ENCODE results near the gene SLC37A3.
A peak's percentile ranks its signal among the peaks of the same experiment; 100 is the strongest.
"Not testable (repeated sequence)": the region's sequence is repeated elsewhere in the genome, so short reads cannot be mapped to it uniquely, and the experiment has no call there.

The SLC37A3 gene

DNA sequence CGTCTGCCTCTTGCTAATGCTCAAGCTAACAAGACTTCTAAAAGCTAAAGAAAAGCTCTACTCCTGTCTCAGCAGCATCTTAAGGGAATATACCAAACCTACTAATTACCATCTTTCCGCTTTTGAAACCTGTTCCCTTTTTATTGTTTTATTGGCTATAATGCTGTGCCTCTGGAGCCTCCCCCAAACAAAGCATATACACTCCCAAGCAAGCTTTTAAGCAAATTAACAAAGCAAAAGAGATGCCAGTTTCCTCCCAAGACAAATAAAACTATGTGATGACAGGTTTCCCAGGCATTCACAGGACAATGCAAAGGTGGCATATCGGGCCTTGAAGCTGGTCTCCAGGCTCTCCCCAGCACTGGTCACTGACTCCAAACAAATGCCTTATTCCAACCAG lies 52.9 kb downstream of the SLC37A3 start:
- no peak for DNase-seq

DNA sequence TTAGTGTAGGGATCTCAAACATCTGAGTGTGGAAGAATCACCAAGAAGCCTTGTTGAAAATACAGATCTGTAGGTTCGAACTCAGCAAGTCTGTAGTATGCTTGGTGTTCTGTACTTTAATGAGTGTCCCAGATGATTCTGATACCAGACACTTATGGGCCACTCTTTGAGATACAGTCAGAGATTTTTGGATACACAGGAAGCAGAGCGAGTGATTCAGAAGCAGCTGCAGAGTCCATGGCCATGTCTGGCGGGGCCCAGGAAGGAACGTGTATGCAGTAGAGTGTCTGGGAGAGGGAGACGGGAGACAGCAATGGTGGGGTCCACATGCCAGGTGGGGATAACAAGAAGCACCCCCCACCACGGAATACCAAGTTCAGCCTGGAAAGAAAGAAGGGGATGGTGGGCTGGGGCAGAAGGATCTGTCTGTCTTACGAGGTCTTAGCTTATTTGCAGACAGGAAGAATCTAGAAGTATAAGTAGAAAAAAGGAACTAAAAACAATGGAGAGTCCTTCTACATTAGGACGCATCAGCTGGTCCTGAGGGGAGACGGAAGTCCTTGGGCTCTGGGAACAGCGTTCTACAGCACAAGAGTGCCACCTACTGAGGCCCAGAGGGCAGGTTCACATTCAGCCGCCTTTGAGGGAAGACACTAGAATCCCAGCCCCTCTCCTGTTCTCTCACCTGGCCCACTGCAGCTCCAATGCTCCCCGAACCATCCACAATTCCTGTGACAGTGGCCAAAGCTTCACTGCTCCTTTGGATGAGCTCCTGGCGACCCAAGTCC lies 55.4 kb downstream of the SLC37A3 start:
- no peak for DNase-seq

DNA sequence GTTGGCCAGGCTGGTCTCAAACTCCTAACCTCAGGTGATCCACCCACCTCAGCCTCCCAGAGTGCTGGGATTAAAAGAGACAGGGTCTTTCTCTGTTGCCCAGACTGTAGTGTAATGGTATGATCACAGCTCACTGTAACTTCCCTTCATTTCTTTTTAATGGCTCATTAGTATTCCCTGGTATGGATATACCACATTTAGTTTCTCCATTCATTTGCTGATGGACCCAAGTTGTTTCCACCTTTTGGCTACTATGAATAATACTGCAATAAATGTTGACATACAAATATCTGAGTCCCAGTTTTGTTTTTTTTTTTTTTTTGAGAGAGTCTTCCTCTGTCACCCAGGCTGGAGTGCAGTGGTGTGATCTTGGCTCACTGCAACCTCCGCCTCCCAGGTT lies 59.4 kb downstream of the SLC37A3 start:
- not testable (repeated sequence) for DNase-seq

DNA sequence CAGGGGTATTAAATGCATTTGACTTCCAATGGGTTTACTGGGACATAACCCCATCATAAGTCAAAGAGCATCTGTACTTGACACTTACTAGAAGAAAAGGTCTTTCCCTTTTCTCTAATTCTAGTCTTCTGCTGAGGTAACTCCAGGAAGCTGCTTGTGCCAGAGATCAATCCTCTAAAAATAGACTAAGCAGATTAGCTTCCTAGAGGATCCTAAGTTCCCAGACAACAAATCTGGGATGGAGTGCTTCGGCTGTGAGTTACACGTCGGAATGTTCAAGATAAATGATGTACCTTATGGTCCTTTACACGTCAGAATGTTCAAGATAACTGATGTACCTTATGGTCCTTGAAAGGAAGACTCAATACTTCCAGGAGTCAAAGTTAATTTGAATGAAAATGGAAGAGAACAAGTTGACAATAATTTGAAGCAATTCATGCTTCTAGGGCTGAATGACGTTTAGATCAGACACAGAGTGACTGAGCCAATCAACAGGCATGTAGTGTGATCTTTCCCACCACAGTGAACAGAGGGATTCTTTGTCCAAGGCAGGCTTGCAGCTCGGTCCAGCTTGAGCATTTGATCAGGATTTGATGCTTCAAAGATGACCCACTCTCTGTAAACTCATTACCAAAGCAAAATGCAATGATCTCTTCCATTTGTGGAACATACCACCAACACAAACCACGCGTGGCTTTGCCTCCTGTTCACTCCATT lies 63.8 kb downstream of the SLC37A3 start:
- DNase-seq, result no peak

DNA sequence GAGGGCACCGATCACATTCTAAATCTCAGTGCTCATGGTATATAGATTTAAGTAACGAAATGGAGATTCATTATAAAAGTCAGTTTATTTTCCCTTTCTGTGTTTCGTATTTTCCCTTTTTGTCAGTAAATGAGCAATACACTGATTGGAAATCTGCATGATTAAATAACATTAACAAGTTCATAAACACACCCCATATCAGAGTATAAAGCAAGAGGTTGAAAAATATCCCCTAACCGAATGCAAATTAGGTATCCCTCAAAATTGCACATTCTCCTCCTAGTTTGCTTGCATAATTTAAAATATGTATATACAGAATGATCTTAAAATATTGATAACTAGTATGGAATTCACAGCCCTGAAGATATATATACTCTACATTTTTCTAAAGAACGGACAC lies 64.6 kb downstream of the SLC37A3 start:
- DNase-seq, result no peak

DNA sequence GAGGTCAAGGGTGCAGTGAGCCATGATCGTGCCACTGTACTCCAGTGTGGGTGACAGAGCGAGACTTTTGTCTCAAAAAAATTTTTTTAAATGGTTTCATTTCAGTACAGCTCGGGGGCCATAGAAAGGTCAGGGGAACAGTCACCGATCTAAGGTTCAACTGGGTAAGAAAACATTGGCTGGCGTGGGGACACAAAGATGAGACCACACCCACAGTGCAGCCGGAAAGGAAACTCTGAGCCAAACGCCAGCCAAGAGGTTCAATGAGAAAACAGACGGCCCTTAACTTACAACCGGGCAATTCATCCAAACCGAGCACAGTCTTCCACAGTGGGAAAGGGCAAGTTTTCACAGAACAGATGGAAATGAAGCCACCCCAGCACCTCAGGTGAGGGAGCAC lies 65.1 kb downstream of the SLC37A3 start:
- no peak for DNase-seq

DNA sequence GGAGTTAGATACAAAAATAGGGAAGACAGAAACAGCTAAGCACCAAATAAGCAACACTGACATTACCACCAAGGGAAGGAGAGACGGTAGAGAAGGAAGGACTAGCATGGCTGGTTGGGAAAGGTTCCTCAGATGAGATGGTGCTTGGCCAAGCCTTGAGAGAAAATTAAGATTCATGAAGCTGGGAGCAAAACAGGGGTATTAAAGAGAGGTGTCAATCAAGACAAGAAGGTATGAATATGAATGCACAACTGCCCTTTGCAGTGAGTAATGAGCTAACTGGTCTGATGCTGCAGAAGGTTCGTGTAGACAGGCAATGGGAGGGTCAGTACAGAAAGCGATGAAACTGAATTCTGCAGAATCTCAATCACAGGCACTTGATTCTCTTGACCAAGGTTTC lies 67.7 kb downstream of the SLC37A3 start:
- no peak for DNase-seq

DNA sequence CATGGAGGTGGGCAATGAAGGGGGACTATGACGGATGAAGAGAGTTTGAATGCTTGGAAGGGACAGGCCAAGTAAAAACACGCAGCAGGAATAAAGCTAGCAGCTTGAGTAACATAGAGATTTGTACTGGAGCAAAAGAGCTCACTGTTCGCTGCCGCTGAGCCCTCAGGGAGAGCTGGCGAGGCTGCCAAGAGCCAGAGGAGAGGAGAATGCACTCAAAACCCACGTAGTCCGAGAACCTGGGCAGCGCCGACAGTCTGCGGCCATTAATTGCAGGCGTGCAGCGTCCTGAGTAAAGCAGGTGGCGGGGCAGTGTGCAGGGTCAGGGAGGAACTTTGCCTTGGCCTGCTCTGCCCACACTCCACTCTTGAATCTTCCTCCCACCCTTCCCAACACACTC lies 68.2 kb downstream of the SLC37A3 start:
- no peak for DNase-seq

DNA sequence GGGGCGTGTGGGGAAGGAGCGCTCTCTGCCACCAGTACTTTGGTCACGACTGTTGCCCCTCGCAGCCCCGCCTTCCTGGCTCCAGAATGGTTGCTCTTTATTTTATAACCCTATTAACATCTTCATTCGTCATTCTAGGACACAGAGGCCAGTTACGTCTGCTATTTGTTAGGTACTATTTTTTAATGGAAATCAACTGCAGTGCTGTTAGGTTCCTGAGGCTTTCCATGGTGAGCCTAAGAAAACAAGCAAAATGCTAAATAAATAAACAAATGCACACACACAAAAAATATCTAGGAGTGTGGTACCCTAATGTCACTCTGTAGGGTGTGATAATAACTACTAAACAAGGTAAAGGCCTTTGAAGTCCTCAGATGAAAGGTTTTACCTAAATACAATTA lies 71.1 kb downstream of the SLC37A3 start:
- no peak for DNase-seq

DNA sequence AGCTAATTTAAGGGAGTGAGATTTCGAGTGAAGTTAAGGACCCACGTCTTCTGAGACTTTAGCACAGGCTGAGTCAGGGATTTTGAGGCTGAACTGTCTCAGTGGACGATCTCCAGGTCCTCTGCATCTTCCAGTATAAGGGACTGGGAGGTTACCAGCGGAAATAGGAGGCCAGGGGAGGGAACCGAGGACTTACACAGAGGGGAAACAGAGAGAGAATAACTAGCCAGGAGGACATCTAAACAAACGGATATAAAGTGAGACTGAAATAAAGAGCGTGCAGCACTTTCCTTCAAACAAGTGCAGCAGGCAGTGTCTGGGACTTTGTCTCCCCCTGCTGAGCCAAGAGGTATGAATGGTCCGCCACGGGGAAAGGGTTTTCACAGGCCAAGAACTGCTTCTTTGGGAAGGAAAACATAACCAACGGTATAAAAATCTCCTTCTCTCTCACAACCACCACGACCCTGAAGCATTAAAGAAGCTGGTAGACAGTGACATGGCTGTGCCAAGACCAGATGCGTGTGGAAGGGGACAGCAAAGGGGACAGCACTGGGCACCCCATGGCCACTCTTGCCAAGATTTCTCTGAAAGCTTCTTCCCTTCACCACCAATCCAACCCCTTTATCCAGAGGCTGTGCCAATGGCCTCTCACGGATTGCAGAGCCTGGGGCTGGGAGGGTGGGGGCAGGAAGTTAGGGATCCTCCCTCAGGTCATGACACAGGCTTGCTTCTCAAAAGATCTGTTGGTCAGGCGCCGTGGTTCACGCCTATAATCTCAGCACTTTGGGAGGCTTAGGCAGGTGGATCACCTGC lies 72.0 kb downstream of the SLC37A3 start:
- DNase-seq, result peak; percentile 47 to 55

DNA sequence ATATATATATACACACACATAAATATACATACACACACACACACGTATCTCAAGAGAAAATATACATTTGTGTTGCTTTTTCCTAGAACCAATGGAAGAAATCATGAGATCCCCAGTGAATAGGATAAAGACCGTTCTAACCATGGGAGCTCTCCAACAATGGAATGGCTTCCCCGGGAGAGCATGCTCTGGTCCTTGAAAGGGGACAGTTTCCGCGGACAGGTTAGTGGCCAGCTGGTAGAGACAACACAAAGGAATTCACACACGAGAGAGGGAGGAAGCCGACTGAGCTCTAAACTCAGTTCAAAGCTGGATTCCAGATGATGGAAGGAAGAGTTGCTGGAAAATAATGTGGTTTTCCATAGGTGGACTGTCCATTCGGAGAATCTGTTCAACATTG lies 72.7 kb downstream of the SLC37A3 start:
- no peak for DNase-seq

DNA sequence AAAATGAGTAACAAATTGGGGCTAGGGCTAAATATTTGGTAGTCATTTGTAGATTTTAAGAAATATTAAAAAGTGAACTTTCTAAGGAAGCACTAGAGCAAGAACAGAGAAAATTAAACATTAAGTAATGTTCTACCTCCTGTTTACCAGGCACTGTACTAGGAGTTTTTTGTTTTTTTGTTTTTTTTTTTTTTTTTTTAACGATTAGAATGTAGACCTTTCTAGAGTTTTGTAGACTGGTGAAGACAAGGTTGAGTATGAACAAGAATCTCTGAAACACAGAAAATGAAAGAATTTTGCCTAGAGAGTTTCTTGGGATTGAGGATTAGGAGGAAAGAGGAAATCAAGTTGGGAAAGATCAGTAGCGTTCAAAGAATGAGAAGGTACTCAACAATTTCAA lies 73.6 kb downstream of the SLC37A3 start:
- no peak for DNase-seq

DNA sequence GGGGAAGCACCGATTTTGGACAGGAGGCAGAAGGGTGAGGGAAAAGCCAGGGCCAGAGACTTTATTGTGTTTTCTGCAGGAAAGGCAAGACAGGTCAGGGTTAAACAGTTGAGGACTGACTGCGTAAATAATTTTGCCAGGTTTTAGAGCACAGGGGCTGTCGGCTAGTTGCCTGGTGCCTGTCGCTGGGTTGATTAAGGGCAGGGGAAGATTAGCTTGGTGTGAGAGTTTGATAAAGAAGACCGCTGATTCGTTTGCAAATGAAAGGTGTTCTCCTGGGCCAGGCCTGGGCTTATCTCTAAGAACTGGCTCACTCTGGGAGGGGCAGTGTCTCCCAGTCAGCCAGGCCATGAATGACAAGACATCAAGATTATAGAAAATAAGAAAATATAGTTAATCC lies 75.6 kb downstream of the SLC37A3 start:
- DNase-seq, result no peak

DNA sequence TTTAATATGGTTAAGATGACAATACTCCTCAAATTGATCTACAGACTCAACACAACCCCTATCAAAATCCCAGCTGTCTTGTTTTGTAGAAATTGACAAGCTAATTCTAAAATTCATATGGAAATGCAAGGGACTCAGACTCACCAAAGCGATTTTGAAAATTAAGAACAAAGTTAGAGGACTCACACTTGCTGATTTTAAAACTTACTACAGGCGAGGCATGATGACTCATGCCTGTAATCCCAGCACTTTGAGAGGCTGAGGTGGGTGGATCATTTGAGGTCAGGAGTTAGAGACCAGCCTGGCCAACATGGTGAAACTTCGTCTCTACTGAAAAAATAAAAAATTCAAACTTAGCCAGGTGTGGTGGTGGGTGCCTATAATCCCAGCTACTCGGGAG lies 78.3 kb downstream of the SLC37A3 start:
- not testable (repeated sequence) for DNase-seq

DNA sequence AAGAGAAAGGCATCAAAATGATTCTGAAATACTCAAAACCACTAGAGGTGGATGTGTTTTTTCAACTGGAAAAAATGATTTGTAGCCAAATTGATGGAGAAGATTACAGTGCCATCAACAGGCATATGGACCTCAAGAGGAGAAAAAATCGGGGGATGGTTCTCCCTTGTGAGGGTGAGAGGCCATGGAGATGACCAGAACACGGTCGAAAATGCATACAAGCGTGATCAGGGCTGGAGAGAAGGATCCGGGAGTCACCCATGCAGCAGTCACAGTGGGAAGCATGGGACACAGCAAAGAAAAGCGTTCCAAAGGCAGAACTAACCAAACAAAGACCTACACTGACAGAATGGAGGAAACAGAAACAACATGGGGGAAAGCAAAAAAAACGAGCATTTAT lies 80.3 kb downstream of the SLC37A3 start:
- no peak for DNase-seq

DNA sequence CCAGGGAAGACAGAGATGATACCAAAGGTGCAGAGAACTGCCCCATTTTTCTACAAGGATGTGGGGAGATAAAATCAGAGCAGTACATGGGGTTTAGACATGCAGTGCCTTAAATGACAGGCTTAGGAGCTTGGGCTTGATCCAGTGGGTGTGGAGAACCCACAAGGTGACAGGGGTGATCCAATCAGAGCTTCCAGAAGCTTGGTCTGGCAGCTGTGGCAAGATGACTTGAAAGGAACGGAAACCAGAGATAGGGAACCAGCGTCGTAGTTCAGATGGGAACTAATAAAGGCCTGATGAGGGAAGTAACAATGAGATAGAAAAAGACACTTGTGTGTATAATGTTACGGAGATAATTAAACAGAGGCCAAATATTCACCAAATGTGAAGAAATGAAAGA lies 80.7 kb downstream of the SLC37A3 start:
- DNase-seq, result no peak

DNA sequence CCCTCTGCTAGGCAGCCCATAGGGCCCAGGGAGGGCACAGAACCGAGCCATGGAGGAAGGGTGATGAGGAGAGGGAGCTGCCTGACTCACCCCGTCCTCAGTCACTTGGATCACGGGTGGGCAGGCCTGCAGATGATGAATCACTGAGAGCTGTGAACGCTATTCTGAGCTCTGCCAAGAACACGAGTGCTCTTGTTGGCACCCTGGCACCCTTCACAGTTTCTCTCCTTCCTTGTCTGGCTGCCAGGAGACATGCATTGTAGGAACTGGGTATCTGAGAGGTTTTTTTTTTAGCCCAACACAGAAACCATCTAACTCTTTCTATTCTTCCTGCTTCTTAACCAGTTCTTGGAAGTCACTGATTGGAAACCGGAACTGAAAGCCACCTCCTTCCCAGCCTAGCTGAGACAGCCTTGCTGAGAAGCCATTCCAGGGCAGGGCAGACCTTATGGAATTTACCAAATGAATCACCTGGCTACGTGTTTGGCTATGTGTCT lies 82.1 kb downstream of the SLC37A3 start:
- DNase-seq, result peak in 1 of 2 donors; percentile 23

DNA sequence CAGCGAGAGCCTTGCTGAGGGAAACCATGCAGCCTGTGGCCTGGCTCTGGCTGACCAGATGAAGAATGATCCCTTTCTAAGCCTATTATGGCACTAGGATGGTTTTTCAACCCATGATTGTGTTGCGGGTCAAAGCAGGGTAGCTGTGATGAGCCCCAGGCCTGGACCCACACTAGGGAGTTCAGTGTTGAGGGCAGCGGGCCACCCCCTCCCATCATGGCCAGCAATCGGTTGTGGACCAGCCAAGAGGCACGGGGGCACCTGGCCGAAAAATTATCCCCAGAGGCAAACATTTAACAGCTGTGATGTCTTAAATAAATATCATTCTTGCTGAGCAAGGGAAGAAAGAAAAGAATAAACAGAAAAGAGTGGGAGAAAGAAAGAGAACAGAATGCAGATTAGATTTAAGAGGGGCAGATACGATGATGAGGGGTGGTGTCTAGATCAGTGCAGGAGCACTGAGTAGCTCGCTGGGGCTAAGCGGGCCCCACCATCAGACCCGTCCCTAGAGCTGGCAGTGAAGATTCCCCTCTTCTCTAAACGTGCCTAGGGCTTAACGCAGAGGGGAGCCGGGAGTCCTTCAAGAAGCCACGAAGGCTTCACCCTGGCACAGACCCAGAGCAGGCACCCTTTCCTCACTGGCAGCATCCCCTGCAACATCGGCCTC lies 82.7 kb downstream of the SLC37A3 start:
- DNase-seq, result no peak

DNA sequence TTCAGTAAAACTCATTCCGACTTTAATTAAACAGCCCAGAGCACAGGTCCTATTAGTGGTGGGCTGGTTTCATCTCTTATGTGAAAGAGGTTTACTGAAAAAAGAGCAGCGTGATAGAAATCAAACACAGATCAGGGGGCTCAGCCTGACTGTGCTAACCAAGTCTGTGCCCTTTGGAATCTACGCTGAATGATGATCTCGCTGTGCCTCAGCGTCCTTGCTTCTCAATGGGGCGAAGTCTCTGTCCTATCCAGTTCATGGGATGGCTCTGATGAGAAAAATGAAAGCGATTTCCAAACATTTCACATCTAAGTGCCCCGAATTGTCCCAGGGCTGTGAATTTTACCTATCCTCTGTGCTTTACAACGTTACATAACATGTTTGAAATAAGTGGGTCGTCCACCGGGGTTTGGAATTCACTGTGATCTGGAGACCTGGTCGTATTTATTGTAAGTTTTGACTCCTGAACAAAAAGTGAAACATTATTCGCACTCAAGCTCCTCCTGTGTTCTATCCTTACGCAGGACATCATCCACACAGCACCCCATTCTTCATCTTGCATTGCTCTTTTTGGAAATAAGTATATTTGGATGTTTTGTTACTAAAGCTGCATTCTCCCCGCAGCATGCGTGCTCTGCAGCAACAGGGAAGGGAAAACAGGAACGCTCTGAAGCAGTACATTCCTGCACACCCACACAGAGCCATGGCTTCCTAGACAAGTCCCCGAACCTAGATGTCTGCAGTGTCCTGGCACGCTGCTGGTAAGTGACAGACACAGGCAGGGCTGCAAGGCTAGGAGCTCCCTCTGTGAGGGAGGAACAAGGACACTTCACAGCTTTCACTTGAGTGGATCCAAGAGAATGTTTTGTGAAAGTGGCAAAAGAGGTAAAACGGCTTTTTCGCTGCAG lies 83.5 kb downstream of the SLC37A3 start:
- DNase-seq, result no peak

DNA sequence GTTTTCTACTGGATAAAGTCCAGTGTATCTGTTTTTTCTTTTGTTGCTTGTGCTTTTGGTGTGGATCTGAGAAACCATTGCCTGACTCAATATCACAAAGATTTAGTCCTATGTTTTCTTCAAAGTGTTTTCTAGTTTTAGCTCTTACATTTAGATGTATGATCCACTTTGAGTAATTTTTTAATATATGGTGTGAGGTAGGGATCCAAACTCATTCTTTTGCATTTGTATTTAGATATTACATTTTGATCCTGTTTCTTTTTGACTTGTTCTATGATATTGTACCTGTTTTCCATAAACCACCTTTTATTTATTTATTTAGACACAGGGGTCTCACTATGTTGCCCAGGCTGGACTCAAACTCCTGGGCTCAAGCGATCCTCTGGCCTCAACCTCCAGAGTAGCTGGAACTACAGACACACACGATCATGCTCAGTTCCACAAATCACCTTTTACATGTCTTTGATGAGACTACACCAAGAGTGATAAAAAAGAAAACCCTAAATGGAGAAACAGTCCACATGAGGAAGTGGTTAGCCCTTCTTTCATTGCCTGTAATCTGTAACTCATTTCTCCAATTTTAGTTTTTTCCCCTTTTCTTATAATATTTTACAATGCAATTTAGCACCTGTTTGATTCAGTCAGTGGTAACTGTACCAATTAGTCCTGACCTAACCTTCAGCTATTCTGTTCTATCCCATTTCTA lies 86.0 kb downstream of the SLC37A3 start:
- no peak for DNase-seq

DNA sequence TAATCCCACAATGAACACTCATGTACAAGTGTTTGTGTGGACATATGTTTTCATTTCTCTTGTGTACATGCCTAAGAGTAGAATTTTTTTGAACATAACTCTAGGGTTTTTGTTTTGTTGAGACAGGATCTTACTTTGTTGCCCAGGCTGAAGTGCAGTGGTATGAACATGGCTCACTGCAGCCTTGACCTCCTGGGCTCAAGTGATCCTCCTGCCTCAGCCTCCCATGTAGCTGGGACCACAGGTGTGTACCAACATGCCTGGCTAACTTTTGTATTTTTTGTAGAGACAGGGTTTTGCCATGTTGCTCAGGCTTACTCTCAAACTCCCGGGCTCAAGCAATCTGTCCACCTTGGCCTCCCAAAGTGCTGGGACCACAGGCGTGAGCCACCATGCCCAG lies 87.2 kb downstream of the SLC37A3 start:
- DNase-seq, result not testable (repeated sequence)
